ENCODE measurements around the gene OR2S2.

GRCh38 chr9:35939679-35940250 lies 18.2 kb downstream of the OR2S2 start:
- TF ChIP-seq POLR2A (IDR thresholded peaks at IDR 0.05; ENCODE audit: low read depth, low read length): no peak
- TF ChIP-seq CTCF (conservative IDR thresholded peaks at IDR 0.05; ENCODE audit: low read depth, low read length): no peak
- no peak for TF ChIP-seq BHLHE40 (IDR thresholded peaks at IDR 0.05; ENCODE audit: low read depth, low read length)
- no peak for TF ChIP-seq MAZ (IDR thresholded peaks at IDR 0.05; ENCODE audit: borderline replicate concordance, low read depth, low read length)
- TF ChIP-seq SMC3 (IDR thresholded peaks at IDR 0.05; ENCODE audit: low read depth, low read length): no peak

Measured in IMR-90 (cell line).